A549 (cell line): Measurements from ENCODE around the gene RAB14. TPM values are rescaled to one million over a fixed set of nuclear protein-coding genes. Genes with fewer than 3 reads are reported as not detected.
A peak's percentile ranks its signal among the peaks of the same experiment; 100 is the strongest.

Source experiments
- ATAC-seq, 2 experiments: fragments of 200-7000 bp in 1 of 2; fragments of >200 bp in 1 of 2; cut with Nextera tagmentation in 1 of 2; cut with Tn5 transposase in 1 of 2; 3 replicates each; pipeline versions ENCODE4 v1.8.0 to v1.9.1; 2018 to 2020; ENCODE audit warnings: mild to moderate bottlenecking in 1 of 2, moderate library complexity in 1 of 2
- CTCF ChIA-PET: fragments of 300-600 bp; sonication (Branson Sonifier 250); formaldehyde crosslinking; extraction: SDS; loops from one replicate; lab custom pipeline; 2021; ENCODE audit warnings: antibody characterized with exemption, inconsistent platforms; lab: Yijun Ruan, JAX
- POLR2A ChIA-PET: fragments of 350-600 bp; formaldehyde crosslinking; extraction: SDS; loops from one replicate; lab custom pipeline; 2021; ENCODE audit warnings: antibody characterized with exemption, inconsistent platforms; lab: Yijun Ruan, JAX
- DNase-seq, 2 experiments: peaks; one replicate each; pipeline versions ENCODE4 v3.0.0 to v3.0.0-alpha.2; 2011 to 2016; ENCODE audit warnings: low read depth in 1 of 2, low spot score in 1 of 2
- FAIRE-seq: peaks from 2 replicates; lab custom pipeline; 2011; peaks lifted over from hg19 to GRCh38; lab: Jason Lieb, UNC
- H3K27ac ChIP-seq, 2 experiments: fragments of >200 bp; sonication (Bioruptor Twin); formaldehyde crosslinking; 3 replicates each; pipeline ENCODE4 v1.5.1; 2016 to 2017
- H3K4me1 ChIP-seq: fragments of >200 bp; sonication (Bioruptor Twin); formaldehyde crosslinking; 3 replicates; pipeline ENCODE4 v1.6.1; 2016
- H3K4me2 ChIP-seq: fragments of >200 bp; sonication (Bioruptor Twin); formaldehyde crosslinking; 3 replicates; pipeline ENCODE4 v1.6.1; 2016
- H3K4me3 ChIP-seq: fragments of >200 bp; sonication (Bioruptor Twin); formaldehyde crosslinking; 3 replicates; pipeline ENCODE4 v1.5.1; 2016
- H3K9me3 ChIP-seq: fragments of >200 bp; sonication (Bioruptor Twin); formaldehyde crosslinking; 3 replicates; pipeline ENCODE4 v1.6.1; 2016
- BHLHE40 ChIP-seq: IDR thresholded peaks from 2 replicates; pipeline ENCODE4 v1.6.1; 2012; ENCODE audit warnings: low read depth, low read length, inconsistent platforms
- CBX2 ChIP-seq: fragments of 200-600 bp; sonication (generic); IDR thresholded peaks from 2 replicates; pipeline ENCODE4 v1.6.1; 2016; ENCODE audit warnings: low read depth, mild to moderate bottlenecking, borderline replicate concordance
- CHD4 ChIP-seq: fragments of 200-600 bp; sonication (generic); IDR thresholded peaks from 2 replicates; pipeline ENCODE4 v1.6.1; 2016; ENCODE audit warnings: antibody characterized with exemption, mild to moderate bottlenecking, borderline replicate concordance
- EHMT2 ChIP-seq: fragments of 200-600 bp; sonication (generic); IDR thresholded peaks from 2 replicates; pipeline ENCODE4 v1.6.1; 2016; ENCODE audit warnings: antibody characterized with exemption, low read depth, mild to moderate bottlenecking, moderate library complexity
- ESRRA ChIP-seq: fragments of 150-350 bp; IDR thresholded peaks from 2 replicates; pipeline ENCODE4 v1.6.1; 2014; ENCODE audit warnings: mild to moderate bottlenecking, low read length, borderline replicate concordance
- FOSL2 ChIP-seq, 2 experiments: fragments of 450-650 bp in 1 of 2; fragments of >200 bp in 1 of 2; sonication (Bioruptor Twin) in 1 of 2; formaldehyde crosslinking; IDR thresholded peaks; 2 replicates each; pipeline versions ENCODE4 v1.5.0 to v1.6.1; 2016 to 2020; ENCODE audit warnings: mild to moderate bottlenecking in 1 of 2, moderate library complexity in 1 of 2
- HOXB13 ChIP-seq: fragments of 250-450 bp; sonication (Bioruptor Pico); IDR thresholded peaks from 2 replicates; pipeline ENCODE4 v1.5.0; 2020; ENCODE audit warnings: low read depth, mild to moderate bottlenecking, moderate library complexity
- JUN ChIP-seq, 2 experiments: fragments of >200 bp; sonication (Bioruptor Twin); formaldehyde crosslinking; IDR thresholded peaks; 2 replicates in 1 of 2; 3 replicates in 1 of 2; pipeline ENCODE4 v1.6.1; 2016 to 2017
- NFE2L2 ChIP-seq: fragments of 150-350 bp; conservative IDR thresholded peaks from 2 replicates; pipeline ENCODE4 v1.6.1; 2014; ENCODE audit warnings: low read length
- NPAS2 ChIP-seq: fragments of 250-450 bp; sonication (Bioruptor Pico); IDR thresholded peaks from 2 replicates; pipeline ENCODE4 v1.8.0; 2022; ENCODE audit warnings: mild to moderate bottlenecking, moderate library complexity, borderline replicate concordance
- PHF8 ChIP-seq: fragments of 200-600 bp; sonication (generic); IDR thresholded peaks from 2 replicates; pipeline ENCODE4 v1.6.1; 2016; ENCODE audit warnings: low read depth, mild to moderate bottlenecking, antibody characterized with exemption, moderate library complexity, borderline replicate concordance
- POLR2A ChIP-seq: IDR thresholded peaks from 2 replicates; pipeline ENCODE4 v1.6.1; 2012; ENCODE audit warnings: mild to moderate bottlenecking, low read length
- POLR2AphosphoS2 ChIP-seq: conservative IDR thresholded peaks from 2 replicates; pipeline ENCODE4 v1.6.1; 2012; ENCODE audit warnings: low read length, improper control_type of control experiment, inconsistent platforms
- RAD21 ChIP-seq, 2 experiments: fragments of >200 bp in 1 of 2; sonication (Bioruptor Twin) in 1 of 2; formaldehyde crosslinking in 1 of 2; IDR thresholded peaks in 1 of 2; conservative IDR thresholded peaks in 1 of 2; 2 replicates in 1 of 2; 3 replicates in 1 of 2; pipeline ENCODE4 v1.6.1; 2012 to 2018; ENCODE audit warnings: inconsistent platforms in 1 of 2
- RNF2 ChIP-seq: fragments of 200-600 bp; sonication (generic); IDR thresholded peaks from 2 replicates; pipeline ENCODE4 v1.6.1; 2016; ENCODE audit warnings: low read depth, mild to moderate bottlenecking, antibody characterized with exemption, moderate library complexity, borderline replicate concordance
- TFCP2L1 ChIP-seq: fragments of 250-450 bp; sonication (Bioruptor Pico); IDR thresholded peaks from 2 replicates; pipeline ENCODE4 v1.5.0; 2021; ENCODE audit warnings: mild to moderate bottlenecking
- ZC3H11A ChIP-seq: fragments of 450-650 bp; IDR thresholded peaks from 2 replicates; pipeline ENCODE4 v1.6.1; 2014; ENCODE audit warnings: antibody characterized with exemption, mild to moderate bottlenecking
- ZFP36 ChIP-seq: fragments of 450-650 bp; IDR thresholded peaks from 2 replicates; pipeline ENCODE4 v1.6.1; 2014; ENCODE audit warnings: borderline replicate concordance; ENCODE audit not compliant: partially characterized antibody
- WGBS: methylation state at CpG from one replicate; pipeline ENCODE4 v1.1.6; 2017; ENCODE audit errors: missing lambda C conversion rate; 5-methylcytosine and 5-hydroxymethylcytosine counted together
- polyA plus RNA-seq, 4 experiments: library from polyadenylated mRNA; depleted of rRNA in 3 of 4; stranded (reverse); fragments of >200 nt; fragmentation: RNase III in 1 of 4; extraction: RNeasy Plus Mini Kit Qiagen cat#74134 plus additional on column Dnase treatment in 1 of 4; gene quantifications; 2 replicates in 3 of 4; 3 replicates in 1 of 4; pipeline ENCODE4 v1.2.3, GENCODE V29; 2011 to 2017
- TF ChIP-seq, protein P1 (sequence below): fragments of 450-650 bp; IDR thresholded peaks from 2 replicates; pipeline ENCODE4 v1.6.1; 2014; ENCODE audit warnings: antibody characterized with exemption
- TF ChIP-seq, protein P2 (sequence below): fragments of 250-450 bp; sonication (Bioruptor Pico); IDR thresholded peaks from 2 replicates; pipeline ENCODE4 v1.5.0; 2020; ENCODE audit warnings: low read depth, mild to moderate bottlenecking, moderate library complexity
- TF ChIP-seq, protein P3 (sequence below): fragments of >200 bp; sonication (Bioruptor Twin); formaldehyde crosslinking; IDR thresholded peaks from 3 replicates; pipeline ENCODE4 v1.6.1; 2016
- TF ChIP-seq, protein P4 (sequence below): fragments of 250-450 bp; sonication (Bioruptor Pico); IDR thresholded peaks from 2 replicates; pipeline ENCODE4 v1.5.0; 2021; ENCODE audit warnings: mild to moderate bottlenecking, moderate library complexity, borderline replicate concordance

Gene RAB14
- polyA plus RNA-seq, 2 of the 4 experiments (the other 2 are of a cell fraction) = 38.4 to 54.1 TPM

DNA sequence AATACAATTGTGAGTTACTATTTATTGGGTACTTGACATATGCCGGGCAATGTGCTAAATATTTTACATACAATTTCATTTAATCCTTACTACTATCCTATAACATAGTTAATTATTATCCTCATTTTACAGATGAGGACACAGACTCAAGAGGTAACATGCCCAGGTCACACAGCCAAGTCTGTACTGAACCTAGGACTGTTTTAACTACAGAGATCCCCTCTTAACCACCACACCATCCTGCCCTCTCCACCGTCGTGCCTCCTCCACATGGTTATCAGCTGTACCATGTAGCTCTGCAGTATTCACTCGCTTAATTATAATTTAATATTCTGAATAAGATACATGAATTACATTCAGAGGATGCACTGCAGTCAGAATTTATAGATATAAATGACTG lies 5.3 kb downstream of the RAB14 start:
- peaks cover 85% of the 10 kb centered on the region for H3K4me1 ChIP-seq
- TF ChIP-seq, protein P1, sequence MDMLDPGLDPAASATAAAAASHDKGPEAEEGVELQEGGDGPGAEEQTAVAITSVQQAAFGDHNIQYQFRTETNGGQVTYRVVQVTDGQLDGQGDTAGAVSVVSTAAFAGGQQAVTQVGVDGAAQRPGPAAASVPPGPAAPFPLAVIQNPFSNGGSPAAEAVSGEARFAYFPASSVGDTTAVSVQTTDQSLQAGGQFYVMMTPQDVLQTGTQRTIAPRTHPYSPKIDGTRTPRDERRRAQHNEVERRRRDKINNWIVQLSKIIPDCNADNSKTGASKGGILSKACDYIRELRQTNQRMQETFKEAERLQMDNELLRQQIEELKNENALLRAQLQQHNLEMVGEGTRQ = no peak
- TF ChIP-seq, protein P2, sequence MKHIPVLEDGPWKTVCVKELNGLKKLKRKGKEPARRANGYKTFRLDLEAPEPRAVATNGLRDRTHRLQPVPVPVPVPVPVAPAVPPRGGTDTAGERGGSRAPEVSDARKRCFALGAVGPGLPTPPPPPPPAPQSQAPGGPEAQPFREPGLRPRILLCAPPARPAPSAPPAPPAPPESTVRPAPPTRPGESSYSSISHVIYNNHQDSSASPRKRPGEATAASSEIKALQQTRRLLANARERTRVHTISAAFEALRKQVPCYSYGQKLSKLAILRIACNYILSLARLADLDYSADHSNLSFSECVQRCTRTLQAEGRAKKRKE (CRISPR knock-in tag) = no peak
- TF ChIP-seq ZFP36 (no peak), CBX2 (no peak), RNF2 (no peak), TFCP2L1 (CRISPR knock-in tag) (no peak), NPAS2 (CRISPR knock-in tag) (no peak), POLR2A (no peak), FOSL2 (IDR thresholded peaks at IDR 0.05) (no peak), FOSL2 (CRISPR knock-in tag; IDR thresholded peaks at IDR 0.05) (no peak), CHD4 (no peak), EHMT2 (no peak), NFE2L2 (no peak), ESRRA (no peak), ZC3H11A (no peak), HOXB13 (CRISPR knock-in tag) (no peak)
- TF ChIP-seq, protein P3, sequence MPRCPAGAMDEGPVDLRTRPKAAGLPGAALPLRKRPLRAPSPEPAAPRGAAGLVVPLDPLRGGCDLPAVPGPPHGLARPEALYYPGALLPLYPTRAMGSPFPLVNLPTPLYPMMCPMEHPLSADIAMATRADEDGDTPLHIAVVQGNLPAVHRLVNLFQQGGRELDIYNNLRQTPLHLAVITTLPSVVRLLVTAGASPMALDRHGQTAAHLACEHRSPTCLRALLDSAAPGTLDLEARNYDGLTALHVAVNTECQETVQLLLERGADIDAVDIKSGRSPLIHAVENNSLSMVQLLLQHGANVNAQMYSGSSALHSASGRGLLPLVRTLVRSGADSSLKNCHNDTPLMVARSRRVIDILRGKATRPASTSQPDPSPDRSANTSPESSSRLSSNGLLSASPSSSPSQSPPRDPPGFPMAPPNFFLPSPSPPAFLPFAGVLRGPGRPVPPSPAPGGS = no peak
- WGBS = 51% methylated on average over 4 of the region's 4 CpGs
- DNase-seq = no peak
- no peak overlapping the region for H3K4me3 ChIP-seq
- no peak overlapping the region for H3K27ac ChIP-seq
- ChIA-PET POLR2A (no interaction called here), CTCF (interaction anchor here (1.3 kb wide), 1 partner anchor 17 kb away, joined by 5 read pairs; no protein-coding TSS in a partner anchor)
- no peak for ATAC-seq
- no peaks in the 10 kb centered on the region for H3K9me3 ChIP-seq
- FAIRE-seq = no peak
- H3K4me2 ChIP-seq = peak overlapping the region; percentile 91

DNA sequence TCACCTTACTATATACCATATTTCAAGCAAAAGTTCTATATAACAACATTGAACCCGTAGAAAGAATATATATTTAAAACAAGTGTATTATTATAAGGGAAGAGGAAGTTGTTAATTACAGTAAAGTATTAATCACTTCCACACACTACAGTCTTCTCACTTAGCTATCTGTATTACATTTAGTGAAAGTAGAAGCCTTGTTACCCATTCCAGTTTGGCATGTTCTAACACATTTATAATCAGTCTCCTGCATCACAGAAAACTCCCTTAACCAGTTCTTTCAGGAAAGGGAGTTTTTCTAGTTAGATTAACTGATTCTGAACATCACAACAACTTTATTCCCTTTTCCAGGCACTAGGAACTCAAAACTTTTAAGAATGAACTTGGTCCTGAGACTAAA lies 6.9 kb downstream of the RAB14 start:
- POLR2A ChIA-PET = interaction anchor here (0.6 kb wide), 1 partner anchor 13 kb away, joined by 4 read pairs; no protein-coding TSS in a partner anchor
- CTCF ChIA-PET = interaction anchor here (1.5 kb wide), 1 partner anchor 204 kb away, joined by 3 read pairs; no protein-coding TSS in a partner anchor
- WGBS = 76% methylated on average over 1 of the region's 1 CpG
- Histone ChIP-seq H3K27ac (no peak overlapping the region), H3K4me1 (peaks cover 79% of the 10 kb centered on the region), H3K9me3 (no peaks in the 10 kb centered on the region), H3K4me2 (peak overlapping the region; percentile 6; the same call in 1 of the 3 replicates), H3K4me3 (no peak overlapping the region)
- TF ChIP-seq BHLHE40 (no peak), PHF8 (no peak), JUN (IDR thresholded peaks at IDR 0.05) (no peak), RAD21 (conservative IDR thresholded peaks at IDR 0.05 in 1 of 2, IDR thresholded peaks at IDR 0.05 in 1 of 2) (no peak), CBX2 (no peak), POLR2AphosphoS2 (no peak)
- TF ChIP-seq, protein P1 = no peak
- TF ChIP-seq, protein P4, sequence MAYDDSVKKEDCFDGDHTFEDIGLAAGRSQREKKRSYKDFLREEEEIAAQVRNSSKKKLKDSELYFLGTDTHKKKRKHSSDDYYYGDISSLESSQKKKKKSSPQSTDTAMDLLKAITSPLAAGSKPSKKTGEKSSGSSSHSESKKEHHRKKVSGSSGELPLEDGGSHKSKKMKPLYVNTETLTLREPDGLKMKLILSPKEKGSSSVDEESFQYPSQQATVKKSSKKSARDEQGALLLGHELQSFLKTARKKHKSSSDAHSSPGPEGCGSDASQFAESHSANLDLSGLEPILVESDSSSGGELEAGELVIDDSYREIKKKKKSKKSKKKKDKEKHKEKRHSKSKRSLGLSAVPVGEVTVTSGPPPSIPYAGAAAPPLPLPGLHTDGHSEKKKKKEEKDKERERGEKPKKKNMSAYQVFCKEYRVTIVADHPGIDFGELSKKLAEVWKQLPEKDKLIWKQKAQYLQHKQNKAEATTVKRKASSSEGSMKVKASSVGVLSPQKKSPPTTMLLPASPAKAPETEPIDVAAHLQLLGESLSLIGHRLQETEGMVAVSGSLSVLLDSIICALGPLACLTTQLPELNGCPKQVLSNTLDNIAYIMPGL (CRISPR knock-in tag) = no peak
- DNase-seq (no peak), FAIRE-seq (no peak), ATAC-seq (no peak)
